ENCODE measurements around the gene STXBP6. TPM values are rescaled to one million over a fixed set of nuclear protein-coding genes. Genes with fewer than 3 reads are reported as not detected.

The STXBP6 gene
- total and polyA plus RNA-seq, 10 of the 15 experiments (the other 5 are each of a cell fraction or from before 2014, with no cell fraction given) = 1.2 to 47.3 (median 1.9) TPM

GRCh38 chr14:24808412-24808811, 241.5 kb downstream of the STXBP6 start:
- Histone ChIP-seq H3K4me2 (ENCODE audit: control insufficient read depth, insufficient read depth) (no peak overlapping the region), H3K27me3 (replicated peaks in 1 of 2; ENCODE audit: control insufficient read depth in 2 of 2, insufficient read depth in 2 of 2, low read length in 1 of 2) (no peaks in the 10 kb centered on the region), H3K9me3 (replicated peaks; ENCODE audit: control insufficient read depth, insufficient read depth, low read length) (no peaks in the 10 kb centered on the region), H3K36me3 (ENCODE audit: control insufficient read depth in 2 of 2, insufficient read depth in 2 of 2, low read length in 1 of 2) (no peaks in the 10 kb centered on the region), H3K4me1 (ENCODE audit: control insufficient read depth, insufficient read depth, low read length) (no peaks in the 10 kb centered on the region), H3K9ac (ENCODE audit: control insufficient read depth, insufficient read depth, low read length) (no peak overlapping the region), H3K27ac (ENCODE audit: control insufficient read depth, insufficient read depth) (no peak overlapping the region), H3K4me3 (no peak overlapping the region), H2AFZ (ENCODE audit: control insufficient read depth, low read depth, low read length) (no peak overlapping the region), H4K20me1 (ENCODE audit: control insufficient read depth, insufficient read depth) (no peaks in the 10 kb centered on the region), H3K79me2 (ENCODE audit: control insufficient read depth, insufficient read depth, low read length) (no peaks in the 10 kb centered on the region)
- no TSS peak for BruUV-seq (replicated peaks)
- in situ Hi-C loops (cut with MboI) = loop anchor here (5.0 kb wide), 1 partner anchor 324 kb away; no protein-coding TSS in a partner anchor
- DNase-seq (ENCODE audit: low read depth, low spot score) = no peak
- no peak for TF ChIP-seq SRF (IDR thresholded peaks at IDR 0.05; ENCODE audit: low read depth in 2 of 2, low read length in 2 of 2)
- no peak for TF ChIP-seq IRF3 (IDR thresholded peaks at IDR 0.05)
- TF ChIP-seq MEF2A (IDR thresholded peaks at IDR 0.05; ENCODE audit: insufficient read depth, low read depth, low read length) = no peak
- TF ChIP-seq EED (IDR thresholded peaks at IDR 0.05; ENCODE audit: low read depth) = no peak
- TF ChIP-seq TARDBP (IDR thresholded peaks at IDR 0.05; ENCODE audit: borderline replicate concordance) = no peak
- TF ChIP-seq YY1 (IDR thresholded peaks at IDR 0.05; ENCODE audit: low read depth, low read length) = no peak
- intact Hi-C loops (cut with micrococcal nuclease; ENCODE audit: unreplicated experiment) = loop anchor here (5.0 to 10.0 kb wide), 2 partner anchors 136 to 184 kb away; no protein-coding TSS in a partner anchor
- POLR2A ChIA-PET = no interaction called here
- no peak for FAIRE-seq
- RAD21 ChIA-PET (ENCODE audit: unreplicated experiment) = interaction anchor here (0.9 to 8.4 kb wide), 11 partner anchors 71 to 325 kb away, joined by 3 to 129 read pairs (median 7); partner anchors contain the start of gene STXBP6
- CTCF ChIA-PET = interaction anchor here (1.3 to 12.9 kb wide), 9 partner anchors 17 to 326 kb away, joined by 3 to 229 read pairs (median 26); no protein-coding TSS in a partner anchor
- no peak for ATAC-seq
- 38% methylated on average over 6 of the region's 6 CpGs for WGBS (ENCODE audit: insufficient coverage, insufficient replicate concordance, low lambda C conversion rate, missing lambda C conversion rate)
- SMC1A ChIA-PET (ENCODE audit: uncharacterized antibody, unreplicated experiment) = interaction anchor here (1.0 to 13.5 kb wide), 15 partner anchors 9 to 342 kb away, joined by 3 to 217 read pairs (median 29); no protein-coding TSS in a partner anchor
